Left kidney (tissue), 2 donors: ENCODE data around the gene GPALPP1. TPM values are rescaled to one million over a fixed set of nuclear protein-coding genes. Genes with fewer than 3 reads are reported as not detected.
A peak's percentile ranks its signal among the peaks of the same experiment; 100 is the strongest.
"Not testable (repeated sequence)": the region's sequence is repeated elsewhere in the genome, so short reads cannot be mapped to it uniquely, and the experiment has no call there.

ENCODE experiments used
- DNase-seq: peaks from one replicate; pipeline ENCODE4 v3.0.0-alpha.2; 2013
- polyA plus RNA-seq: library from polyadenylated mRNA; unstranded; fragments of 120-200 nt; gene quantifications from one replicate; pipeline ENCODE4 v1.2.1, GENCODE V29; 2013; ENCODE audit not compliant: insufficient read length

The GPALPP1 gene
- polyA plus RNA-seq, 1 donor, result 67.4 TPM

DNA sequence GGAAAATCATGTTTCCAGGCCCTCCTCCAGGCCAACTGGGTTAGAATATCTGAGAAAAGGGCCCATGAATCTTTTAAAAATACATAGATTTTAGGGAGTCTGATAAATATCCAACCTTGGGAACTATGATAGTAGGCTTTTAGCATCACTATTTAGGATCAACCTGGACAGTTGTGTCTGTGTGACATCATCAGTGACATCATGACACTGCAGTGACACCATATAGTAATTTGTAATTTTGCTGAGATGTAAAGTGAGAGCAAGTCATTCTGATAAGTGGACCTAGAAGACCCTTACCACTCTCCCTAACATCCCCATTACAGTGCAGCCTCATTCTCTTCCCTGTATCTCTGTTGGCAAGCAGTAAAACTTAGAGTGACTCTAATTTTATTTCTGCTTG lies 14.1 kb downstream of the GPALPP1 start:
- DNase-seq, result no peak

DNA sequence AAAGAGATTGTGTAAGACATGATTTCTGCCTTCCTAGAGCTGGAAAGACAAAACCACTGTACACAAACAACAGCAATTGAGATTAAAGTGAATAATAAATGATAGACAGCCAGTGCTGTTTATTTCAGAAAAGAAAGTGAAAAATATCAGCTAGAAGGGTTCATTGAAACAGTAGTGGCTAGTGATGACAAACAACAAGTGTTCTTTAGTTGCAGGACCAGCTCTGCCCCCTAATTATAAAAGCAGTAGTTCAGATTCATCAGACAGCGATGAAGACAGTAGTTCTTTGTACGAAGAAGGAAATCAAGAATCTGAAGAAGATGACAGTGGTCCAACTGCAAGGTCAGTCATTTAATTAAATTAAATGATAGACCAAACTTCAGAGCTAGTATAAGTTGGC lies 14.8 kb downstream of the GPALPP1 start:
- DNase-seq, result no peak

DNA sequence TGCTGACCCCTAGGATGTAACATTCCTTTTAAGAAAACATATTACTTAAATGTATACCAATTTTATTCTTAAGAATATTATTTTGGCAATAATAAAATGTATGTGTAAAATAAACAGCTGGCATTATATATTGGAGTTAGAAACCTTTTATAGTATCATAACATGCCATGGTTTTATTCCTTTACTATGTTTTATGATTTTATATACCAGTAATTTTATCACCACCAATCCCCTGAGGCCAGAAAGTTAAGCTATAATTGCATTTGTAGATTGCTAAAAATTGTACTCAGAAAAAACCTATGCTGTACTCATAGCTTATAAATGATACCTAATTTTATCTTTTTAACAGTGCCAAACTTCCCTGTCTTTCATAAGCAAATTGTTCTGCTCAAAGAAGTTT lies 17.9 kb downstream of the GPALPP1 start:
- DNase-seq, result no peak

DNA sequence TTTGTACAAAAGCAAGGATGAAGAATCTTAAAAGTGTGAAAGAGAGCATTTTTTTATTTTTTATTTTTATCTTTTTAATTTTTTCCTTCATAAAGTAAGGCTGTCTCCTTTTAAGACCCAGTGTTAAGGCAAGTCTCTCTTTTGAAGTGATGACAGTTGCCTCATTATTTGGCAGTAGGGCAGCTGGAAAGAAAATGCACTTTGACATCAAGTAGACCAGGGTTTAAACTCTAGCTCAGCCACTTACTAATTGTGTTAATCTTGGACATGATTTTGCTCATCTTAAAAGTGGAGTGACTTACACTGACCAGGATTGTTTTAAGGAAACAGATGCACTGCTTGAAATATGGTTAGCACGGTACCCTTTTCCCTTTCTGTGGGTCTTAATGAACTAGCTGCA lies 18.5 kb downstream of the GPALPP1 start:
- no peak for DNase-seq

DNA sequence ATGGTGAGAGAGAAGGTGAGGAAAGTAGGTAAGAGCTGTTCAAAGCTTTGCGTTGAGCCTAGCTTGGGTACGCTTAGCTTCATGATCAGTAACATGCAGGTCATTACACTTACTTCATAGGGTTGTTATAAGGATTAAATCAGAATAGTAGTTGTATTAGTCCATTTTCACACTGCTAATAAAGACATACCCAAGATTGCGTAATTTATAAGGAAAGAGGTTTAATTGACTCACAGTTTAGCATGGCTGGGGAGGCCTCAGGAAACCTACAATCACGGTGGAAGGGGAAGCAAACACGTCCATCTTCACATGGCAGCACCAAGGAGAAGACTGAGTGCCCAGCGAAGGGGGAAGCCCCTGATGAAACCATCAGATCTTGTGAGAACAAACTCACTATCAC lies 21.9 kb downstream of the GPALPP1 start:
- DNase-seq, result no peak

DNA sequence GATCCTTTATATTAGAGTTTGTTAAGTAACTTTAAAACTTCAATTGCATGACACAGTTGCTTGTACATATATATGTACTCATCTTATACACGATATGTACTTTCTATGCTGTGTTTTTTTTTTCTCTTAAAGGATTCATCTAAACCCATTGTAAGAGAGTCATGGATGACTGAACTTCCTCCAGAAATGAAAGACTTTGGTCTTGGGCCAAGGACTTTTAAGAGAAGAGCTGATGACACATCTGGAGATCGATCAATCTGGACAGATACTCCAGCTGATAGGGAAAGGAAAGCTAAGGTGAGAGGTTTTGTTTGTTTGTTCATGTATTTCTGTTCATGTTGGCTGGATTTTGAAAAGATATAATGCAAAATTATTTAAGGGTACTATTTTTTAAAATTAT lies 26.0 kb downstream of the GPALPP1 start:
- DNase-seq, result no peak

DNA sequence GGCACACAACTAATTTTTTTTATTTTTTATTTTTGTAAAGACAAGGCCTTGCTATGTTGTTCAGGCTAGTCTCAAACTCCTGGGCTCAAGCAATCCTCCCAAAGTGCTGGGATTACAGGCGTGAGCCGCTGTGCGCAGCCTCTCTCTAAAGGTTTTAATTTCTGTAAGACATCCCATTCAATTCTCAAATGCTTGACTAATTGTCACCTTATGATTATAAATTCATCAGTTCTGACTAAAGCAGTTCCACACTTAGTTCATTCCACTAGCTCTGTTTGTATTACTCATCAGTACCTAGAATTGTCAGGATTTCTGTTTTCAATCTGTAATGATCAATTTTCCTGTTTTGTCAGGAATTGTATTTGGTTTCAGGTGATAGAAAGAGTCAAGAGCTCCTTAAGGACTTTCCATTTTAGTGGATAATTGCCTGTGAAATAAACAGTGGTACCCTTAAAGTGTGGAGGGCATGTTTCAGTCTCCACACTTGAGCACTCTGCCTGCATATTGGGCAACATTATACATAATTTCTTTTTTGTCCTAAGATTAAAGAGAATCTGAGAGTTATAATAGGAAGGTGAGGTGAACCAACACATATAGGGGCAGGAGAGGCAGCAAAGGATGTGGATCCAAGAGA lies 27.6 kb downstream of the GPALPP1 start:
- DNase-seq, result no peak

DNA sequence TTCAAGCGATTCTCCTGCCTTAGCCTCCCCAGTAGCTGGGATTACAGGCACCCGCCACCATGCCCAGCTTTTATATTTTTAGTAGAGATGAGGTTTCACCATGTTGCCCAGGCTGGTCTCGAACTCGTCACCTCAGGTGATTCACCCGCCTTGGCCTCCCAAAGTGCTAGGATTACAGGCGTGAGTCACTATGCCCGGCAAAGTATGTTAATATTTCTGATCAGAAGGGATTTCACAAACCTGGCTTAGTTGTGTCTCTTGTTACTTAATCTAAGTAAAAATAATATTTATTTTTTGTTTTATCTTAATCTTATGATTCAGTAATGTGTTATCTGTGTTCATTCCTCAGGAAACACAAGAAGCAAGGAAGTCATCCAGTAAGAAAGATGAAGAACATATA lies 30.6 kb downstream of the GPALPP1 start:
- DNase-seq, result not testable (repeated sequence)

DNA sequence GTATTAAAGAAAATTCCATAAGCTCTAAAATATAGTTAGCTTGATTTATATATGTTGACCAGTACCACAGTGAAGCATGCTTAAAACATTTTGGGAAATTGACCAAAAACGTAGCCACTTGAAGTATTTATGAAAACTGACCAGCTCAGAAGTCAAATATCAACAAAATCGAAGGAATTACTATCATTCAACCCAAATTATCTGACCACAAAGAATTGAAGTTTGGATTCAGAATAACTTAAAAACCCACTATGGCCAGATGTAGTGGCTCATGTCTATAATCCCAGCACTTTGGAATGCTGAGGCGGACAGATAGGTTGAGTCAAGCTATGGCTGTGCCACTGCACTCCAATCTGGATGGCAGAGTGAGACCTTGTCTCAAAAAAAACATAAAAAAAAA lies 31.9 kb downstream of the GPALPP1 start:
- DNase-seq, result no peak

DNA sequence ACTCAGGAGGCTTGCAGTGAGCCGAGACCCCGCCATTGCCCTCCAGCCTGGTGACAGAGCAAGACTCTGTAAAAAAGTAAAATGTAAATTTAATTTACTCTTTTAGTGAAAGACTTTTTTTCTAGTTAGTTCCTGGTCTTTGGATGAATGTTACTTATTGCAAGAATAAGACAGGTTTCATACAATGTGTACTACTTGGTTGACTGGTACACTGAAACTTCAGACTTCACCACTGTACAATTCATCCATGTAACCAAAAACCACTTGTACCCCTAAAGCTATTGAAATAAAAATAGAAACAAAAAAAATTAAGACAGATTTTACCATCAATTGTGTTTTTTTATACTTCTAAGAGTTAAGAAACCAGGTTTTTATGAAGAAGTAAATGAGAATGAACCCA lies 35.5 kb downstream of the GPALPP1 start:
- DNase-seq, result no peak

DNA sequence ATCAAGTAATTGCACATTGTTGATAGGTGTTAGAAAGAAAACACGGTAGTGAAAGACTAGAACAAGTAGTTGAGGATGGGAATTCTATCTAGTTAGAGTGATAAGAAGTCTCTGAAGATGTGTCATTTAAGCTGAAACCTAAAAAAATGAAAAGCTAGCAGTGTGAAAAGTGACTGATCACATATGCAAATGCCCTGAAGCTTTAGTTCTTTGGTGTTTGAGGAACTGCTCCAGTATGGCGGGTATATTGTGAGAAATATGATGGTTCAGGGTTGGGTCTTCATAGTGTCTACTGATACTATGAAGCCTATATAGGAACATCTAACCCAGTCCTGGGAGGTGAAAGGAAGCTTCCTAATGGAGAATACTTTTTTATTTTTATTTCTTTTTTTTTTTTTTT lies 45.0 kb downstream of the GPALPP1 start:
- no peak for DNase-seq

DNA sequence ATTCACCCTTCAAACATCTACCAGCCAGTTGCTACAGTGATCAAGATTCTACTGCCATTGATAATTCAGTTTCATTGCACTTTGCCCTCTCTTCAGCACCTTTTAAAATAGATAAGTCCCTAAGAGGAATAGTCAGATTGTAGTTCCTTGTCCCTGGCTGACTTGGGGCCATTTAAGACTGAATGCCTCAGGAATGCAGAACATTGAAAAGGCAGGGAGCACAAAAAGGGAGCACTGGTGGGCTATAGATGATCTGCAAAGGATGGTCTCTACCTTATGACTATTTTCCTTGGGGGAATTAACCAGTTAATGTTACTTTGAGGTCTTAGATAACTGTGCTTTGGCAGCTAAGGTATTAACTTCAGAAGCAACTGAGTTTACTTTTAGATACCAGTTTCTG lies 46.9 kb downstream of the GPALPP1 start:
- DNase-seq, result no peak

DNA sequence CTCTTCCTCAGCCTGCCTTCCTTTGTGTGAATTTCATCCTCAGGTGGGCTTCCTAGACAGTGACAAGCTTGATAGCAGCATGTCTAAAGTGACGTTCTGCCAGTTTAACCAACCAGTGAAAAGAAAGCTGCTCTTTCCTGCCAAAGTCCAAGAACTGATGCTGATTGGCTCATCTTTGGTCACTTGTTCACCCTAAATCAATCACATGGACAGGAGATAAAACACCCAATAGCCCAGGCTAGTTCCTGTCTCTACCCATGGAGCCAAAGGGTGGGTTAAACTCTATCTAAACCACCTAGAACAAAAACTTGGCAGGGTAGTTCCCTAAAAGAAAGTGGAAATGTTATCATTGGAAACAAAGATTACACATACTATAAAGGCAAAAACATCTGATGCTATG lies 50.8 kb downstream of the GPALPP1 start:
- no peak for DNase-seq

DNA sequence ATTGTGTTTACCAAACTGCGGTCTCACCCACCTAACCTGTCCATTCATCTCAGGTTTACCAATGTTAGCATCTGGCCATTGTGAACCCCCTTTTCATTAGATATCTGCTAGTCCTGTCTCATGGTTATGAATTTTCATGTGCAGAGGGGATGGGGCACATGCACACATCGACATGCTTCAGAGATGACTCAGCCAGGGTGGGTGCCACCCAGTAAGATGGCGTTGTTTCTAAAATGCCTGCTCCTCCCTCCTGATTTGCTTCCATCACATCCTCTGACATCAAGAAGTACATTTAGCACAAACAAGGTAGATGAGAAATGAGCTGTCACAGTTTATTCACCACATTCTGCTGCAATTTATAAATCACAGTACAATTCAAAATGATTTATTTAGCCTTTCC lies 51.3 kb downstream of the GPALPP1 start:
- no peak for DNase-seq

DNA sequence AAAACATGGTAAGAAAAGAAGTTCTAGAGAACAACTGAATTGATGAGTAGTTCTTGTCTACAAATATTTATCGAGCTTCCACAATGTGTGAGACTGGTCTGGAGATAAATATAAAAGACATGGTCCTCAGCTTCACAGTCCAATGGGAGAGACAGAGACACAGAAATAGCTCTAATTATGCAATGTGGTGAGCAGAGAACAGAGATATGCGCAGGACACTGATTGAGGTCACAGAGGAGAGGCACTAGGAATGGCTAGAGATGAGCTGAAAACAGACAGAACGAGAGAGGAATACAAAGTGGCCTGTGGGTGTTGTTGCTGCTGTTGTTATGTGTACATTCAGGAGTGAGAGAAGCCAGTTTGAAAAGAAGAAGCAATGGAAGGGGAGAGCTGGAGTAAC lies 53.2 kb downstream of the GPALPP1 start:
- no peak for DNase-seq

DNA sequence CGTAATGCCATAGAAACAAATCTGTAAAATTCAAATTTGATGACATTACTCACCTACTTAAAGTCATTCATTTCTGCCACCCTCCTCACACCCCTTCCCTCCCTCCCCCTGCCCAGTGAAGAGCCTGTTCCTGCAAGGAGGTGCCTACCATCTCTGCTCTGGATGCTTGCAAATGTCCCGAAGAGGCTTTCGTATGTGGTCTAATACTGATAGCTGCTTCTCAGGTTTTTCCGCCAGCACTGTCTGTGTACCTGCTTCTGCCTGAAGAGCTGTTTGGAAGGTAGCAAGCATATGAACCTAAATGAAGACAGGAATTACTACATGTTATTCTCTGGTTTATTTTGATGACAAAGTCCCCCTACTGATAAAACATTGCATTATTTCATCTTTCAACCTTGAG lies 57.1 kb downstream of the GPALPP1 start:
- DNase-seq, result no peak

DNA sequence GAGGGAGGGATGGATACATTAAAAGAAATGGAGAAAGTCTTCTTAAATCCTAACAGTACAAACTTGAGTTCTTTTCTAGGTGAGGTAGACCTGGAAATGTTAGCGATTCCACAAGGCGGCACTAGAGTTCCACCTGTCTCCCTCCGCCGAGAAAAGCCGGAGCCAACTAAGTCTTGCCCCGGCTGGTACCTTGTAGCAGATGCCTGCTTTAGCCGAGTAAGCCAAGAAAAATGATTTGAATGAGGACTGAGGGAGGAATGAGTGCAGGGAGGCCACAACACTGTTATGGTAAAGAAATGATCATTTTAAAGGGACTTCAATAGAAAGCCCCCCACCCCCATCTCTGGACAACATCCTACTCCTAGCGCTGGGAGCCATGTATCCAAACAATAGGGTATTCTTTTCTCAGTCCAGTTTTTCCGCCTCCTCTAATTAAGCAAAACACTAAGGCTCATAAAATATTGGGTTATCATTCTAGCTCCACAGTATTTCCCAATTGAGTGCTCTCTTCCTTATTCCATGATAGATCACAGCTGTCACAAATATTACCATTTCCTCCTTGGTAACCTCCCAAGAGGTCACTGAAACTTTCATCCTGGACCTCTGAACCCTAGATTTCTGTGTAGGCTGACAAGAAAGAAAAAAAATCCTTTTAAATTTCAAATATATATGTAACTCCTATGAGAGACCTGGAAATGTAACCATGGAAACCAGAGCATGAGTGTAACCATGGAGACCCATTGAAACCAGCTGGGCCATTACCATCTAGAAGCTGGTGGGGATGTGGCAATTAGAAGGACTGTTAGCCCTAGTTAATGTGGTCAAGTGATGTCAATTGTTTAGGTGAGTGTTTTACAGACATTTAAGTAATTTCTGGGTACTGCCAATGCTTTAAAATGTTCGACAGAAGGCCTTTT lies 58.3 kb downstream of the GPALPP1 start:
- peak; percentile 76 for DNase-seq

DNA sequence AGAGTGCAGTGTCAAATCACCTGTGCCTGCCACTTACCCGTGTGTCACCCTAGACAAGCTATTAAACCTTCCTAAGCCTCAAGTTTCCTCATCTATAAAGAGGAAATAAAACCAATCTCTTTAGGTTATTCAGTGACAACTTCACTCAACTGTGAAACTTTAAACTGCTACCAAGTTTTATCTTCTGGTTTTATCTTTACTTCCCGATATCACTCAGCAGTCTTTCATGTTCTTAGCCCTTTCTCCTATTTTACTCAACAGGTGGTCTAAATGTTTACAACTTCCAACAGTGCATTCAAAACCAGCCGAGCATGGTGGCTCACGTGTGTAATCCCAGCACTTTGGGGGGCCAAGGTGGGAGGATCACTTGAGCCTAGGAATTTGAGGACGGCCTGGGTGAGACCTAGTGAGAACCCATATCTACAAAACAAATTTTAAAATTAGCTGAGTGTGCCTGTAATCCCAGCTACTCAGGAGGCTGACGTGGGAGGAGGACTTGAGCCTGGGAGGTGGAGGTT lies 59.6 kb downstream of the GPALPP1 start:
- no peak for DNase-seq

DNA sequence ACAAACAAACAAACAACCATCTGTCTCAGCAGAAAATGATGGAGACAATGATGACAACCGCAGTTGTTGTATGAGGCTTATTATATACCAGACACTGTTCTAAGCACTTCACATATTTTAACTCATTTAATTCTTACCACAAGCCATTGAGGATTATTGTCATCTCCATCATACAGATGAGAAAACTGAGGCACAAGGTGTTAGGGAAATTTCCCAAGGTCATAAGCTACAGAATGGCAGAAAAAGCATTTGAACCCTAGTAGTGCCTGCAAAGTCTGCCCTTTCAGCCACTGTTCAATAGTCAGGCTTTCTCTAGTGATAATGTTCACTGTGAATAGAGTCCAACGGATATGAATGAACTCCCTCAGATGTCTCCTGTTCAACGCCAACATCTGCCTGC lies 60.1 kb downstream of the GPALPP1 start:
- DNase-seq, result no peak

DNA sequence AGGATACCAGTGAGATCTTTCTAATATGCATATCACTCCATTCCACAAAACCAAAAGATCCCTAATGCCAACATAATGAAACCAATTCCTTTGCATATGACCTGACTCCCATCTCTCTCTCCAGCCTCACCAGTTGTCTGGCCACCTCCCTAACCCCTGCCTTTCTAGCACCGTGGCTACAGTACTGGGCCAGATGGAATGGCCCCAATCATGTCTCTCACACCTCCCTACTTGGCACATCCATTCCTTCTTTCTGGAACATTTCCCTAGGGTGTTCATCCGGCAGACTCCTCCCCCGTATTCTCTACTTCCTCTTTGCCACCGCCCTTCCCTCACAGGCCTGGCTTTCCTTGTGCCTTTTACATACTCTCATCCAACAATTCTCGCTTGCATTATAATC lies 62.0 kb downstream of the GPALPP1 start:
- DNase-seq, result no peak

DNA sequence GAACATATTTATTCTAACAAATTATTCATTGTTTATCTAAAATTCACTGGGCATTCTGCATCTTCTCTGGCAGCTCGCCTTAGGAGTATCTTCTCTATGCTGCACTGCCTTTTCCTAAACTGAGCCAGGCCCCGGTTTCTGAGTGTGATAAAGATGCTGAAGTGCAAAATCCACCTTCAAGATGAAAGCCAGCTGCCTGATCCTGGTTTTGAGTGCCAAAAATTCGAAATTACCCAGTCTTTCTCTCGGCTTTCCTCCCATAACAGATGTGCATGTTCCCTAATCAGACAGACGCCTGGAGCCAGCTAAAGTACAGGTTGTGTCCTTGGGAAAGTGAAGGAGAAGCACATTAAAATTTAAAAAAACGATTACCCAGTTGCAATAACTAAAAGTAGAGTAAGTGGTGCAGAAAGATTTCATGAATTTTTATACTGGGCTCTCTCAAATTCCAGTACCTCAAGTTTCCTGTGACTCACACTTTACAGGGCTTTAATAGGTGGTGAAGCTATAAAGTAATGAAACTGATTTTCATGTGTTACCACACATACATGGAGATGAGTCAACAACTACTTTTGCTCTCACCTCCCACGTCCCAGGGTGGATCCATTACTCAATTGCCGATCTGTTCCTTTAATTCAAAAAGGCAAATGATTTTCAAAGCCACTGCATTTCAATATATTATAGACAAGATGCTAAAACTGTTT lies 66.0 kb downstream of the GPALPP1 start:
- no peak for DNase-seq

DNA sequence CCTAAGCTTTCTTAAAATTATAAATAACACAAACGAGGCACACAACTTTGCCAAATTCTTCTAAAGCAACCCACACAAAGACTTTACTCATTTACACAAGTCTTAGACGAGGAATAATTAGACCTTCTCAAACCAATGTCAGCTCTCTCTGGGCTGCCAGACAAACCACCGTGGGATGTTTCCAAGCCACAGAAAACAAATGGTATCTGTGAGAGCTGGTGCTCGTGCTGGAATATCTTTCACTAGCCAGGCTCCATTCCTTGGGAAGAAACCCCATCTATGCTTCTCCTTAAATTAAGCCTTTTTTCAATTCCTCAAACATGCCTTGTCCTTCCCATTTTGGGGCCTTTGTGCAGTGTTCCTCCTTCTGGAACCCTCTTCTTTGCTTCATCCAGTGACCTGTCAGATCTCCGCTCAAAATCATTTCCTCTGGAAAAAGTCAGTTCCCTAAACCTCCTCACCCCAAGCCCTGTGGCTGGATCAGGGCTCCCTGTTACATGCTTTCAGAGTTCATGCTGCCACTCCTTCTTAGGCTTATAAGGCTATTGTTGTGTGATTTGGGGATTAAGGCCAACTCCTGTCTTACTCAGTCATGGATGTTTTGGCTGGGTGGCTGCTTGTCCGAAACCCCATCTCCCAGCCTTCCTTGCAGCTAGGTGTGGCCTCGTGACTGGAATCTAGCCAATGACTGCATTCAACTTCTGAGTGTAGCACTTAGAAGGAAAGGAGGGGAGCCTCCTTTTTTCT lies 66.7 kb downstream of the GPALPP1 start:
- DNase-seq, result no peak
